ENCODE data around the gene FAM53B.

FAM53B gene

DNA sequence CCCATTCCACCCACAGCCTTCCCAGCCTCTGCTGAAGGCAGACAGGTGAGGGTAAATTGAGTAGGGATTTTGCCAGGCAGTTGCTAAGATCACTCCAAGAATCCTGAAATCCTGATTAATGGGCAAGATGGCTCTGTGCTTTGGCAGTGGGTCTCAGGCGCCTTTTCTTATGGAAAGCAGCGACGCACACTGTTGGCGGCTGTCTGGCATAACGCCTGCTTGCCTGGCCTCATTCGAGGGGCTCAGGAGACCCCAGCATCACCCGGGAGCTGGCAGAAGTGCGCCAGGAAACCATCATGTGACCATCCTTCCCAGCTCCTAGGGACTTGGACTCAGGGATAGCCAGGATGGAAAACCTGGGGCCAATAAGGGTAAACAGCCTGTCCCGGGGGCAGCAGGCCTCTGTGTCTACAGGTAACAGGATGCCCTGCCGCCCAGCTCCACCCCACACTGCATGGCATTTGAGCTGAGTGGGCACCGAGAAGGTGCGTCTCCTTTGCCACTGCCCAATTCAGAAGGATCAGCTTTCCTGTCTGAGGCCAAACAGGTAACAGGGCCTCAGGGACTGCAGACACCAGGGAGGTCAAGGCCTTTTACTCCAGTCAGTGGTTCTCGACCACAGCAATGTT, 98.6 kb downstream of the FAM53B start:
- no peak for DNase-seq

DNA sequence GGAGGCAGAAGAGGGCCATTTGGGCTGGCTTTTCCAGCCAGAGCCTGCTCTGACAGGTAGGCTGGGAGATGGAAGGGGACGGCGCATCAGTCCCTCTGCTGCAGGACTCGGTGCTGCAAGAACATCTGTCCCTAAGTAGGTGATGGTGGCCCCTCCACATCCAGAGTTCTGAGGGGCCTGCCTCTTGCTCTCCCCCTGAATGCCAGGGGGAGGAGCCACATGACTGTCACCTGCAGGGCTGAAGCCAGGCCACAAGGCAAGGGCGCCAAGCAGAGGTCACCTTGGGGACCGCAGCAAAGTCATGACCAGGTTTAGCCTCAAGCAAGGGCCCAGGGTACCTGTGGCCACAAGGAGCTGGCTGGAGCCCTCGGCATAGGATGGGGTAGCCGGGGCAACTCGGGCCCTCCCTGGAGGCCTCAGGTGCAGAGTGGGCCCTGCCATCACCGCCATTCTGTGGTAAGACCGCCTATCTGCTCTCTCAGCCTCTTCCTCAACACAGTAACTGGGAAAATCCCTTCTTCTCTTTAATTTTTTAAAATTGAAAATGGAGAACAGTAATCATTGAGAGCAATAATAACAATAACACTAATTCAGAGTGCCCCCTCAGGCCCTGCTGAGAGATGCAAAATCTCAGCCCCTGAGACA, 99.3 kb downstream of the FAM53B start:
- no peak for DNase-seq

DNA sequence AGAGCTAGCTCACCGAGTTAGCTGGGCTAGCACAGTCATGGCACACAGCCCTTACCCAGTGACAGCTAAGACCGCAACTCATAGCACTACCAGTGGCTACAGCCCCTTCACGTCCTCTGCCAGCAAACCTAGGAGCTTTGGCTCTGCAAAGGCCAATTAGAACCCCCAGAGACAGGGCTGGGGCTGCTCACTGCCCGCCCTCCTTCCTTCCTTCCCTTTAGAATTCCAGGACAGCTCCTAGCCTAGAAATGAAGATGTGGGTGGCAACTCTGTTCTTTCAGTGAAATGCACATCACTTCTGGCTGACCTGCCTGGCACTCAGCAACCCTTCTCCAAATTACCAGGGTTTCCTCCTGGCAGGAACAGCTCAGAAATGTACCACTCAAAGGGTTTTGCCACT, 99.9 kb downstream of the FAM53B start:
- DNase-seq, result no peak

DNA sequence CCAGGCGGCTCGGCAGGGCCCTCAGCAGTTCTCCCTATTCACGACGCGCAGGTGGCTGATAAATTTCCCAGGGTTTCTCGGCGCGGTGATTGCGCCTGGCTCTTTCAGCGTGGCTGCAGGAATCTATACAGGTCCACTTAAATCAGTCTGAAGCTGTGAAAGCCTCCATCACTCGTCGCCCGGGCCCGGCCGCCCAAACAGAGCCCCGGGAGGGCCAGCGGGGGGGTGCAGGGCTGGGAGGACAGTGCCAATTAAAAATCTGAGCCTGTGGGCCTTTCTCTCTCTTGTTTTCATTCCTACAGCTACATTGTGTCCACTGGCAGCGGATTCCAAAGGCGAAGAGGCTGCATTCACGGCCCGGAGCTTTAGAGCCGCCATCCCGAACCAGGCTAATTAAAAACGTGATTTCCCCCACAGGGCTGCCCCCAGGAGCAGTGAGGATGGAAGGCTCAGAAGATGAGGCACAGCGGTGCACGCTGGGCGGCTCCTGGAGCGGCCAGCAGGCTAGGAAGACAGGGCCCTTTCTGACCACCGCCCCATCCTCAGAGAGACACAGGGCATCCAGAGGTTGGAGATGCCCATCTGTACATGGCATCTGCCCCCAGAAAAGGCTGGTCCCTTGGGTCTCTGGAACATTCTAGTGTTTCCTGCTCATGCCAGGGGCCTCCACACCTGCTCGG, 100.7 kb downstream of the FAM53B start:
- no peak for DNase-seq

GRCh38 chr10:124642088-124642710, 102.0 kb downstream of the FAM53B start:
- no peak for DNase-seq

GRCh38 chr10:124641282-124642087, 102.7 kb downstream of the FAM53B start:
- peak; percentile 87 for DNase-seq

DNA sequence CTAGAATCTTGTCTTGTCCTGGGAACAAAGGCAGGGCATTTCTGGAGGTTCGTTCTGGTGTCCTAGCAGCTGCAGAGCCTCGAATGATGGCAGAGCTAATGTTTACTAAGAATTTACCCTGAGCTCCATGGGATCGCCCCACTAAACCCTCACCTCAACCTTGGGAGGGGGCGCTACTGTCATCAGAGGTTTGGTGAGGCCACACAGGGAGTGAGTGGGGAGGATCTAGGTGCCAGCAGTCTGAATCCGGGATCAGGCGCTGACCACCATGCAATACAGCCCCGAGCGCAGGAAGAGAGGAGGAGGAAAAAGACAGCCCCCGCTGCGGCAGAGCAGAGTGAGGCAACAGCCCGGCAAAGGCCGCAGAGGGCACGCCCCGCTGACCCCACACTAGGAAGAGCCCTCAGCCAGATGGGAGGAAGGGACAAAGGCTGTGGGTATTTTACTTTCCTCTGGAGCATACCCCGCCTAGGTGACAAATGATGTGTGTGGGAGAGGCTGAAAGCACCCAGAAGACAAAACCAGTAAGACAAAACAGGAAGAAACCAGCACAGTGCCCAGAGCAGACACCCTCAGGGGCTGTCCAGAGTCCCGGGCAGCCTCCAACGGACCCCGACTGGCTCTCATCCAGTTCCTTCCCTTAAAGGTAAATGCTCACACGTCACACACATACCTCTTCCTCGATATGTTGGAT, 103.5 kb downstream of the FAM53B start:
- DNase-seq, result peak; percentile 44

GRCh38 chr10:124640056-124640455, 104.1 kb downstream of the FAM53B start:
- no peak for DNase-seq

- no peak for DNase-seq
Measured at GRCh38 chr10:124639646-124640045, 104.5 kb downstream of the FAM53B start.

DNA sequence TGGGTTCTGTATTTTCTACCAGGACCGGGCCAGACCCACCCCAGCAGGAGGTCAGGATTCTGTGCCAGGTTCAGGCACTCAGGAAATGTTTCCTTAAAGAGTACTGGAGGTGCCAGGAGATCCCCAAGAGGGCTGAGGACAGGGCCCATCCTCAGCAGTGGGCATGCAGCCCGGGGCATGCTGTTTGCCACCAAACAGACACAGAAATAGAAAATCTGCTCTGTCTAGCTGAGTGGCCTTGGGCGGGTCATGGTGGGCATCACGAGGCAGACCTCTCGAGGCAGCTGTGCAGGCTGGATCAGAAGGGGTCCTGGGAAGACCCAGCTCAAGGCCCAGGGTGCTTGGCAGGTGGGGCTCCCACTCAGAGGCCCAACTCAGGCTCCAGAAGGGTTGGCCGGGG, 105.0 kb downstream of the FAM53B start:
- no peak for DNase-seq

DNA sequence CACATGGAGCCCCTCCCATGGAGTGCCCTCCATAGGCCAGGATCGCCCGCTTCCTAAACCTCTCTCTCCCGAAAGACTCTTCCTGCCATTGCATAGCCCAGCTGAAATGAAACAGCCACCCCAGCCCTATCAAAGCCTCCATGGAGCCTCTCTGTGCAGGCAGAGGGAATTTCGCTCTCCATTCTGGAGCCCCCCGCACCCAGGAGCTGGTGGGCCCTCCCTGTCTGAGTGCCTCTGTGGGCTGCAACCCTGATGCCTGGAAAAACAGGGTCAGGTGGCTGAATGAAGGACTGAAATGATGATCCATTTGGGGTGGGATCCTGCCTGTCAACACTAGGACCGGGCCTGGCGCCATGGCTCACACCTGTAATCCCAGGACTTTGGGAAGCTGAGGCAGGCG, 106.4 kb downstream of the FAM53B start:
- DNase-seq, result no peak

DNA sequence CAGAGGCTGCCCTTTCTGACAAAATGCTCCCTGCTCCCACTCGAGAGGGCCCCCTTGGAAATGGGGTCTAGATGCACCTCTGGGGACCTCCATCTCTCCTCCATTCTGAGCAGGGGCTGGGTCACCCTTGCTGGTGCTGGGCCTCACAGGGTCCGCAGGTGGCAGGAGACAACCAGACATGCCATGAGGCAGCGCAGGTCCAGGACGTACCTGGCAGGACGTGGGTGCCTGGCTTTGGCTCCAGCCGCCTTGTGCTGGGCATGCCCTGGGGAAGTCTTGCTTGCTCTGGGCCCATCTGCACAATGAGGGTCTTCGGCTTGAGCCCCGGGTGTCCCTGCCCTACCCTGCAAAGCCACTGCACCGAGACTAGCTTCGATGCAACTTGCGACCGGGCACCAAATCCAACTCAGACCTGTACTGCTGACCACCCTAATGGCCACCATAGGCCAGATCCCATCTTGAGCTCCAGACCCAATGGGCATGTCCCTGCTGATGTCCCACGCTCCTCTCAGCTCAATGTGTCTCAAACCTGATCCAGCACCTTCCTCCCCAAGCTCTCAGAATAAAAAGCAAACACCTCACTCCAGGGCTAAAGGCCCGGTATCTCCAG, 107.0 kb downstream of the FAM53B start:
- no peak for DNase-seq

GRCh38 chr10:124636271-124636995, 107.7 kb downstream of the FAM53B start:
- peak; percentile 45 for DNase-seq

GRCh38 chr10:124632566-124632965, 111.6 kb downstream of the FAM53B start:
- DNase-seq, result no peak

DNA sequence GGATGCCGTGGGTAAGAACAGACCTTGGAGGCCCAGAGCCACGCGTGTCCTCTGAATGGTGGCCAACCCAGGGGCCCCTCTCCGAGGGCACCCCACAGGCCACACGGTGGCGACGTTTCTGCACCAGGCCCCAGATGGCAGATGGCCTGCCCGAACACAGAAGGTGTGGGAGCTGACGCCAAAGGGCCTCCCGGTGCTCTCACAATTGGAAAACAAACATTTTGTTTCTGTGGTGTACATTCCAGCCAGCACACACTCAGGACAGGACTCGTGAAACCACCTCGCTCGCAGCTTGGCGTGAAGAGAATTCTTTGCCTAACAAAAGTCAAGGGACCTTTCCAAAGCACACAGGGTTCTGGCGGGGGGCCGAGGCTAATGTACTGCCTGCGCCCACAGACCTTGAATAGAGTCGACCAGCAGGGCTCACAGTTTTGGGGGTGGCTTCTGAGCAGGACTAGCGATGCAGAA, 112.1 kb downstream of the FAM53B start:
- DNase-seq, result peak; percentile 36

DNA sequence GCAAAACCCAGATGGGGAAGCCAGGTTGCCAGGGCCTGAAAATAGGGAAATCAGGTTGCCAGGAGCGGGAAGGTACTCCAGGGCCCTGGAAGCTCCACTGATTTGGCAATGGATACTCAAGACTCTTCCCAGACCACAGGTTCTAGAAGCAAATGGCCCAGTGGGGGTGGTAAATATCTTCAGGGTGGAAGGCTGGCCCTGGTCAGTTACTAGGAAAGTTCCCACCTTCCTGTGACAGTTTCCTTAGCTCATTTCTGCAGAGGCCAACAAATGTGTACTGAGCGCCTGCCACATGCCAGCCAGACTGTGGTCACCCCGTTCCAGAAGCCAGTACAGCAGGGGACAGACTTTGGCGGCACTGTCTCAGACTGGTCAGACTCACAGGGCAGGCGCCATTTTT, 113.6 kb downstream of the FAM53B start:
- DNase-seq, result no peak

GRCh38 chr10:124629842-124630241, 114.3 kb downstream of the FAM53B start:
- DNase-seq, result no peak

DNA sequence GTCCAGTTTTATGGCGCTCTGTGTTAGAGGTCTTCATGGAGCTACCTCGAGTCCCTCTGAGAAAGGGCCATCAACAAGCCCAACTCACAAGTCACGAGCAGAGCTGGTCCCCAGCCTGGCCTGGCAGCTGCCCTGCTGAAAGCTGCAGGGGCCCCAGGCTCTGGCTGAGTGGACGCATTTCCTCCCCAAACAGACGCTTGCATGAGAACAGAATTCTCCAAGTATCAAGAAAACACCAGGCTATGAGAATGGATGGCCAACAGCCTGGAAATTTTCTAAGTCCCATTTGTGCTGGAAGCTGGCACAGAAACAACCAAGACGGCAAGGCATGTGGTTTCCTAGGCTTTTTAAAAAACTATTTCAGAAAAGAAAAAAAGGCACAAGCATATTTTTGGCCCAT, 114.8 kb downstream of the FAM53B start:
- no peak for DNase-seq

DNA sequence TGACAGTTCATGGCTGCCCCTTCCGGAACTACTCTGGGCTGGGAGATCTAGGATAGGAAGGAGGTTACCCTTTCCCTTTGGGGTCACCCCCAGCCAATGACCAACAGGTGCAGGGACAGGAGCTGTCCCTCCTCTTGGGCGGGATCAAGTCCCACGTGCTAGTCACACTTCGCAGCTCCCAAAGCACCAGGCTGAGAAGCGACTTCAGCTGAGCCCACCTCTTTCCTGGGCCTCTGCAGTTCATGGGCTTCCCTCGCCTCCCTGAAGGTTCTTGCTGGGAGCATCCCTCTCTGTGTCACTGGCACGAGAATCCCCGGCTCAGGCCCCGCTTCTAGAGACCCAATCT, 115.5 kb downstream of the FAM53B start:
- DNase-seq, result no peak

GRCh38 chr10:124627866-124628675, 116.1 kb downstream of the FAM53B start:
- no peak for DNase-seq
